Glutamatergic neuron (in vitro differentiated cells): Measurements from ENCODE around the gene RAB3D. TPM values are rescaled to one million over a fixed set of nuclear protein-coding genes. Genes with fewer than 3 reads are reported as not detected.
"Not testable (repeated sequence)": the region's sequence is repeated elsewhere in the genome, so short reads cannot be mapped to it uniquely, and the experiment has no call there.

ENCODE experiments used
- DNase-seq: peaks from one replicate; pipeline ENCODE4 v3.0.0; 2022
- H3K27ac Mint-ChIP-seq: one replicate; pipeline ENCODE4 v1.8.0; 2020; ENCODE audit warnings: mild to moderate bottlenecking, mixed read lengths, inconsistent platforms; ENCODE audit not compliant: unreplicated experiment
- H3K27me3 Mint-ChIP-seq: one replicate; pipeline ENCODE4 v1.8.0; 2020; ENCODE audit warnings: mild to moderate bottlenecking, moderate library complexity, mixed read lengths, inconsistent platforms; ENCODE audit not compliant: unreplicated experiment
- H3K36me3 Mint-ChIP-seq: one replicate; pipeline ENCODE4 v1.8.0; 2020; ENCODE audit warnings: mild to moderate bottlenecking, mixed read lengths, inconsistent platforms; ENCODE audit not compliant: unreplicated experiment
- H3K4me1 Mint-ChIP-seq: one replicate; pipeline ENCODE4 v1.8.0; 2020; ENCODE audit warnings: mild to moderate bottlenecking, low read depth, mixed read lengths, inconsistent platforms; ENCODE audit not compliant: unreplicated experiment
- H3K4me3 Mint-ChIP-seq: one replicate; pipeline ENCODE4 v1.8.0; 2020; ENCODE audit warnings: mild to moderate bottlenecking, mixed read lengths, inconsistent platforms; ENCODE audit not compliant: unreplicated experiment
- H3K9me3 Mint-ChIP-seq: one replicate; pipeline ENCODE4 v1.8.0; 2020; ENCODE audit warnings: mild to moderate bottlenecking, moderate library complexity, mixed read lengths, inconsistent platforms; ENCODE audit not compliant: unreplicated experiment
- CTCF ChIP-seq: fragments of 200-600 bp; sonication (generic); IDR thresholded peaks from one replicate; pipeline ENCODE4 v1.5.0; 2021; ENCODE audit not compliant: partially characterized antibody, unreplicated experiment
- total RNA-seq: library from RNA; stranded (reverse); fragmentation: NEBNext Ultra II Directional; extraction: Animal tissue kit (Norgen Biotek cat#: 25700); gene quantifications from one replicate; pipeline ENCODE4 v1.2.1, GENCODE V29; 2021; ENCODE audit not compliant: unreplicated experiment

RAB3D gene
- total RNA-seq, 1 donor from 2014 or later: 130 TPM

- H3K4me1 Mint-ChIP-seq: peaks cover 9% of the 10 kb centered on the region
- peaks cover 11% of the 10 kb centered on the region for H3K27me3 Mint-ChIP-seq
- peak overlapping the region; percentile 96 for H3K27ac Mint-ChIP-seq
Measured at GRCh38 chr19:11356074-11356397, 16.6 kb upstream of the RAB3D start.

GRCh38 chr19:11355160-11356073, 16.0 kb upstream of the RAB3D start, which contains the start of gene PLPPR2:
TSS of gene PLPPR2 (plus strand) at chr19:11355432. CDS start at chr19:11357674, 2,242 bp downstream.
- TF ChIP-seq CTCF: no peak
- H3K9me3 Mint-ChIP-seq: peaks cover 9% of the 10 kb centered on the region
- H3K27ac Mint-ChIP-seq: peak within 1 kb of the TSS; percentile 96
- peak; percentile 98 for DNase-seq
- peaks cover 5% of the 10 kb centered on the region for H3K36me3 Mint-ChIP-seq
- peak within 1 kb of the TSS; percentile 100 for H3K4me3 Mint-ChIP-seq
- H3K4me1 Mint-ChIP-seq: peaks cover 9% of the 10 kb centered on the region
- H3K27me3 Mint-ChIP-seq: peaks cover 11% of the 10 kb centered on the region

More at GRCh38 chr19:11356074-11356397, 16.6 kb upstream of the RAB3D start:
- H3K36me3 Mint-ChIP-seq: peaks cover 5% of the 10 kb centered on the region
- no peak for DNase-seq
- TF ChIP-seq CTCF: no peak
- H3K9me3 Mint-ChIP-seq: peaks cover 9% of the 10 kb centered on the region
- peak overlapping the region; percentile 100 for H3K4me3 Mint-ChIP-seq

- not testable (repeated sequence) for H3K4me1 Mint-ChIP-seq, H3K36me3 Mint-ChIP-seq, DNase-seq, H3K27ac Mint-ChIP-seq, H3K4me3 Mint-ChIP-seq
- Mint-ChIP-seq H3K9me3 (peaks cover 10% of the 10 kb centered on the region), H3K27me3 (peaks cover 11% of the 10 kb centered on the region)
Measured at GRCh38 chr19:11354102-11354501, 14.6 kb upstream of the RAB3D start.

- Mint-ChIP-seq H3K4me3 (no peak overlapping the region), H3K36me3 (no peaks in the 10 kb centered on the region), H3K9me3 (peaks cover 7% of the 10 kb centered on the region), H3K4me1 (peaks cover 11% of the 10 kb centered on the region), H3K27ac (no peak overlapping the region), H3K27me3 (peaks cover 7% of the 10 kb centered on the region)
- TF ChIP-seq CTCF: no peak
- DNase-seq: no peak
Measured at GRCh38 chr19:11349171-11349570, 9.7 kb upstream of the RAB3D start.

GRCh38 chr19:11347546-11348039, 8.1 kb upstream of the RAB3D start:
- Mint-ChIP-seq H3K36me3 (no peaks in the 10 kb centered on the region), H3K27me3 (peaks cover 3% of the 10 kb centered on the region), H3K4me3 (peak overlapping the region; percentile 57), H3K27ac (peak overlapping the region; percentile 69), H3K9me3 (peaks cover 6% of the 10 kb centered on the region), H3K4me1 (peaks cover 11% of the 10 kb centered on the region)
- no peak for DNase-seq
- no peak for TF ChIP-seq CTCF
